Measurements from ENCODE around the gene DUS1L. TPM values are rescaled to one million over a fixed set of nuclear protein-coding genes. Genes with fewer than 3 reads are reported as not detected.
A peak's percentile ranks its signal among the peaks of the same experiment; 100 is the strongest.

Gene DUS1L
- total RNA-seq, 1 donor from 2014 or later, result 126 TPM

GRCh38 chr17:82112181-82112913 lies 46.7 kb upstream of the DUS1L start:
- TF ChIP-seq, protein P1, sequence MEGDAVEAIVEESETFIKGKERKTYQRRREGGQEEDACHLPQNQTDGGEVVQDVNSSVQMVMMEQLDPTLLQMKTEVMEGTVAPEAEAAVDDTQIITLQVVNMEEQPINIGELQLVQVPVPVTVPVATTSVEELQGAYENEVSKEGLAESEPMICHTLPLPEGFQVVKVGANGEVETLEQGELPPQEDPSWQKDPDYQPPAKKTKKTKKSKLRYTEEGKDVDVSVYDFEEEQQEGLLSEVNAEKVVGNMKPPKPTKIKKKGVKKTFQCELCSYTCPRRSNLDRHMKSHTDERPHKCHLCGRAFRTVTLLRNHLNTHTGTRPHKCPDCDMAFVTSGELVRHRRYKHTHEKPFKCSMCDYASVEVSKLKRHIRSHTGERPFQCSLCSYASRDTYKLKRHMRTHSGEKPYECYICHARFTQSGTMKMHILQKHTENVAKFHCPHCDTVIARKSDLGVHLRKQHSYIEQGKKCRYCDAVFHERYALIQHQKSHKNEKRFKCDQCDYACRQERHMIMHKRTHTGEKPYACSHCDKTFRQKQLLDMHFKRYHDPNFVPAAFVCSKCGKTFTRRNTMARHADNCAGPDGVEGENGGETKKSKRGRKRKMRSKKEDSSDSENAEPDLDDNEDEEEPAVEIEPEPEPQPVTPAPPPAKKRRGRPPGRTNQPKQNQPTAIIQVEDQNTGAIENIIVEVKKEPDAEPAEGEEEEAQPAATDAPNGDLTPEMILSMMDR (conservative IDR thresholded peaks at IDR 0.05; ENCODE audit: low read depth, low read length), result no peak
- H3K4me3 ChIP-seq (ENCODE audit: low read depth, low read length), result no peak overlapping the region
- DNase-seq (ENCODE audit: low read depth), result no peak

DNA sequence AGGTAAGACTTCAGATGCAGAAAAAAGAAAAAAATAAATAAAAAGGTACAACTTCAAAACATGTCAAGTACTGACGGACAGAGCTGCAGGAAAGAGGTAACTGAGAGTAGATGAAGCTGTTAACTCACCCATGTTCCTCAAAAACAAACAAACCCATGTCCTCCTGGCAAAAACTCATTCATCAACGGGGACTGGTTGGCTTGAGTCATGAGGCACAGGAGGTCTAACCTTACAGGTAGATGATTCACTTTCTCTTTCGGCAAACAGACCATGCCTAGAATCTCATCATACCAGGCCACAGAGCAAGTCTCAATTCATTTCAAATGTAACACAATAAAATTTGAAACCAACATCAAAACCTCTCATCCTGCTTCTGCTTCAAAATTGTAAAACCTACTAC lies 44.7 kb upstream of the DUS1L start:
- TF ChIP-seq, protein P1 (conservative IDR thresholded peaks at IDR 0.05; ENCODE audit: low read depth, low read length), result no peak
- no peak overlapping the region for H3K4me3 ChIP-seq (ENCODE audit: low read depth, low read length)
- DNase-seq (ENCODE audit: low read depth), result no peak

- H3K4me3 ChIP-seq (ENCODE audit: low read depth, low read length), result no peak overlapping the region
- TF ChIP-seq, protein P1 (conservative IDR thresholded peaks at IDR 0.05; ENCODE audit: low read depth, low read length), result no peak
- DNase-seq (ENCODE audit: low read depth), result no peak
Observed at GRCh38 chr17:82108961-82109475, 43.4 kb upstream of the DUS1L start.

DNA sequence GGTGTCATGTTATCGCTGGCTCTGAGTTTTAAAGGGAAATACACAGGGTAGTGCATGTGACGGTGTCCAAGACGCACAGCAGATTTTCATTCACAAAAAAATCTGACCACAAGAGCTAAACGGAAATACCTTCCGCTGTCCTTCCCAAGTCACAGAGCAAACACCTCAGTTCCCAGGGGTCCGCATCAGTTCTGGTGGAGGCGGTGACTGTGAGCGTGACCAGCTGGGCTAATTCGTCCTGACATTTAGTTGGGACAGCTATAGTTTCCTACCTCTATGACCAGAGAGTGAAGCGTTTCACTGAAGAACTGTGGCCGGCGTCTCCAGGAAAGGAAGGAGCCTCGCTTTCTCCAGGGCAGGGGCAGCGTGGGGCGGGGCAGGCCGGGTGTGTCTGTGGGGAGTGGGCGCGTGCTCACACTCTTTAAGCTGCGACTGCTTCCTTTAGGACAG lies 42.9 kb upstream of the DUS1L start:
- TF ChIP-seq, protein P1 (conservative IDR thresholded peaks at IDR 0.05; ENCODE audit: low read depth, low read length), result no peak
- no peak for DNase-seq (ENCODE audit: low read depth)
- H3K4me3 ChIP-seq (ENCODE audit: low read depth, low read length), result no peak overlapping the region

DNA sequence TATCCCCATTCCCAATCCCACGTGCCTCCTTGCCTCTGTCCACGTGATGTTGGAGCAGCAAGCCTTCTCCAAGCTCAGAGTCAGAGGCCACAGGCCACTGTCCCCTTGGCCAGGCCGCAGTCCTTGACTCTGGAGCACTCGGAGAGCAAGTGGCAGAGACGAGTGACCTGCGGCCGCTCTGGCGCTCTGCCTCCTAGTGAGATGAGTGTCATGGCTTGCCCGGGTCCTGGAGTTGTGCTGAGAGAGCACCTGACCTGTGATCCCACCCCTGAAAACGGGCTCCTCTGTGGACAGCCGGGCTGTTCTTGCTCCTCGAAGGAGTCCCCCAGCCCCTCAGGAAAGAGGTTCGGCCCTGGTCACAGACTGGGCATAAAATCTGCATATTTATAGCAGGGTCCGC lies 42.4 kb upstream of the DUS1L start:
- H3K4me3 ChIP-seq (ENCODE audit: low read depth, low read length), result no peak overlapping the region
- TF ChIP-seq, protein P1 (conservative IDR thresholded peaks at IDR 0.05; ENCODE audit: low read depth, low read length), result no peak
- no peak for DNase-seq (ENCODE audit: low read depth)

DNA sequence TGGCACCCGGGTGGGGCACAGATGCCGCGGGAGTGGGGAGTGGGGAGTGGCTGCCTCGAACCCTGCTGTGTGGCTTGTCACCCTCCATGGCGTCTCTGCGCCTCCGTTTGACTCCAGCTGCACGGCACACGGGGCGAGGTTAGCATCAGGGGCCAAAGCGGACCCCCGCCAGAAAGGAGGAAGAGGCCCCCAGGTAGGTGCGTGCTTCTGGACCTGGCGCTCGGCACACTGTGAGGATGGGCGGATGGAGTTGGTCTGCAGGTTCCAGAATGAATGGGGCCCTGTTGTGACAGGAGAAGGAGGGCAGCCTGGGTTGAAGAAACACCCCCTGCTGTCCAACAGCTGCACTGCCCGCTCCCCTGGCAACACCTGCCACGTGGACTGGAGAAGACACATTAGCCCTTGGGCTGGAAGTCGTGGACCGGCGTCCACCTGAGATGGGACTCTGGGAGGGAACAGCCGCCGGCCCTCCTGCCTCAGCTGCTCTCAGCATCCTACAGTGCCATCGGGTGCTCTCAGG lies 41.8 kb upstream of the DUS1L start:
- no peak for DNase-seq (ENCODE audit: low read depth)
- TF ChIP-seq, protein P1 (conservative IDR thresholded peaks at IDR 0.05; ENCODE audit: low read depth, low read length), result peak; percentile 40
- no peak overlapping the region for H3K4me3 ChIP-seq (ENCODE audit: low read depth, low read length)
